Activated naive CD4-positive, alpha-beta T cell (primary cell): ENCODE measurements around the gene ZNF263.

ENCODE experiments used
- DNase-seq, 4 experiments: peaks; one replicate each; lab custom pipeline; 2025; lab: John Stamatoyannopoulos, UW

Gene ZNF263

DNA sequence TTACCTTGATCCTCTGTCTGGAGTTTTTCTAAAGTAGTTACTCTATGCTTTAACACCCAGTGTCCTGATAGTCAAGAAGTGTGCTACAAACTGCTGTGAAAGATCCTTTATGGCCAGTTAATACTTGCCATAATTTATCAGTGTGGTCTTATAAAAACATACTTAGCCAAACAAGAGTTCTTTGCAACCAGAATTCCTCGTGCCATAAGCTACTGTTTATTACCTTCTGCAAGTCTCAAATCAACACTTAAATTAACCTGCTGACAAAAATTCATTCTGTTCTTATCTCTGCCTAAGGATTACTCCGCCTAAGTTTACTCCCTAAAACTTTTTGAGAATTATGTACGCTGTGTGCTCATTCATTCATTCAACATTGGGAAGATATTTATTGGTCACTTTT is 44.8 kb downstream of the ZNF263 start:
- DNase-seq, result no peak

DNA sequence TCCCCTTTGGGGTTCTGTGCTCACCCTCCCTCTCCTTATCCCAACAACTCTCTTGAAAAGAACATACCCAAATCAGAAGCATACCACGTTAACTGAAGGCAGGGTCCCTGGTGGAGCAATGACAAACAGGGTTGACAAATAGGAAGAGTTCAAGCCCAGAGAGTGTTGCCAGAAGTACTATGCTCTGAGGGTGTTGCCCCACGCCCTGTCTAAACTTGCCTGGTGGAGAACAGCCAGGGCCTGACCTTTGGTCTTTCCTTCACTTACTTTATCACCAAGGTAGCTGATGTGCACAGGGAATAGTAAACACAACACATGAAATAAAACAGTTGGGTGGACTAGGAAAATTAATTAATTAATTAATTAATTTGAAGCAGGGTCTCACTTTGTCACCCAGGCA is 45.4 kb downstream of the ZNF263 start:
- DNase-seq, result no peak
